ENCODE measurements around the gene MAPK9. TPM values are rescaled to one million over a fixed set of nuclear protein-coding genes. Genes with fewer than 3 reads are reported as not detected.

Gene MAPK9
- total and polyA plus RNA-seq, 9 of the 15 experiments (the other 6 are each of a cell fraction or from before 2014, with no cell fraction given): 4.8 to 58.0 (median 29.9) TPM

- 0 out of 4 replicates have a peak overlapping the region, but pooled peaks of 1 of the 2 experiments have one; percentile 59 for H3K9ac ChIP-seq (ENCODE audit: insufficient read depth in 1 of 2, low read depth in 2 of 2, low read length in 2 of 2)
- intact Hi-C loops (cut with micrococcal nuclease): loop anchor here (10.0 kb wide), 1 partner anchor 90 kb away; the partner anchor contains the start of gene RASGEF1C
- H2AFZ ChIP-seq (ENCODE audit: low read depth, low read length): no peak overlapping the region
- peaks cover 13% of the 10 kb centered on the region for H4K20me1 ChIP-seq (replicated peaks; ENCODE audit: control insufficient read depth, insufficient read depth, low read length)
- no peaks in the 10 kb centered on the region for H3K27me3 ChIP-seq (ENCODE audit: control insufficient read depth in 2 of 2, insufficient read depth in 2 of 2, low read length in 2 of 2)
- POLR2A ChIA-PET: interaction anchor here (0.5 to 1.5 kb wide), 5 partner anchors 9 to 155 kb away, joined by 3 to 5 read pairs (median 3); no protein-coding TSS in a partner anchor
- in situ Hi-C loops (cut with MboI): no loop called here
- no peaks in the 10 kb centered on the region for H3K9me1 ChIP-seq (ENCODE audit: control insufficient read depth, insufficient read depth, low read length)
- CTCF ChIA-PET (ENCODE audit: low intra/inter-chr PET ratio): no interaction called here
- no peaks in the 10 kb centered on the region; the same call in 2 of the 3 replicates for H3K36me3 ChIP-seq (ENCODE audit: control insufficient read depth, insufficient read depth, low read length)
- no peak overlapping the region for H3K4me3 ChIP-seq
- H3K4me1 ChIP-seq (replicated peaks in 1 of 2; ENCODE audit: control insufficient read depth in 2 of 2, insufficient read depth in 2 of 2, low read length in 2 of 2): peaks cover 11 to 29% of the 10 kb centered on the region in 2 experiments; a peak in 4 of 5 replicates
- H3K4me2 ChIP-seq (ENCODE audit: insufficient read depth, low read length): no peak overlapping the region
- FAIRE-seq (no peak), ATAC-seq (no peak), DNase-seq (ENCODE audit: extremely low read depth in 1 of 4, low spot score in 3 of 4) (peak in 1 of 4 experiments; percentile 32)
- H3K79me2 ChIP-seq (ENCODE audit: control insufficient read depth, insufficient read depth, low read length): peaks cover 19% of the 10 kb centered on the region
- no TSS peak for BruUV-seq (replicated peaks)
- no peak overlapping the region for H3K27ac ChIP-seq (ENCODE audit: extremely low read depth, low read depth, low read length)
- 59% methylated on average over 10 of the region's 10 CpGs for whole genome bisulfite sequencing (ENCODE audit: insufficient coverage, low coverage, missing lambda C conversion rate)
- TF ChIP-seq RAD51 (IDR thresholded peaks at IDR 0.05; ENCODE audit: borderline replicate concordance, low read depth) (peak; percentile 27; the same call in 1 of the 2 replicates), USF2 (CRISPR knock-in tag; IDR thresholded peaks at IDR 0.05) (peak; percentile 41), PYGO2 (tag; IDR thresholded peaks at IDR 0.05) (no peak), MLX (CRISPR knock-in tag; conservative IDR thresholded peaks at IDR 0.05) (no peak), ARHGAP35 (IDR thresholded peaks at IDR 0.05; ENCODE audit: partially characterized antibody) (no peak)
- no peaks in the 10 kb centered on the region for H3K9me3 ChIP-seq (replicated peaks; ENCODE audit: control insufficient read depth, insufficient read depth, low read depth, low read length)
Measured at GRCh38 chr5:180294913-180295555, 3.2 kb upstream of the MAPK9 start.

All from K562 (cell line).